Nephron (organoid): ENCODE measurements around the gene MMP25.
A peak's percentile ranks its signal among the peaks of the same experiment; 100 is the strongest.

Source experiments
- H3K27ac Mint-ChIP-seq, 3 experiments: 2 replicates each; pipeline ENCODE4 v1.8.0; 2020; ENCODE audit warnings: mixed read lengths in 3 of 3, mild to moderate bottlenecking in 2 of 3, moderate library complexity in 1 of 3
- H3K27me3 Mint-ChIP-seq: 2 replicates; pipeline ENCODE4 v1.8.0; 2021; ENCODE audit warnings: low read depth, mild to moderate bottlenecking, moderate library complexity, mixed read lengths
- H3K36me3 Mint-ChIP-seq: 2 replicates; pipeline ENCODE4 v1.8.0; 2020; ENCODE audit warnings: low read depth, mixed read lengths
- H3K4me1 Mint-ChIP-seq: 2 replicates; pipeline ENCODE4 v1.8.0; 2020; ENCODE audit warnings: mixed read lengths
- H3K4me3 Mint-ChIP-seq, 3 experiments: 2 replicates each; pipeline ENCODE4 v1.8.0; 2020; ENCODE audit warnings: mild to moderate bottlenecking in 3 of 3, mixed read lengths in 3 of 3, moderate library complexity in 2 of 3
- H3K9me3 Mint-ChIP-seq: 2 replicates; pipeline ENCODE4 v1.8.0; 2020; ENCODE audit warnings: mixed read lengths
- CTCF ChIP-seq, 3 experiments: fragments of 200-600 bp; sonication (generic); IDR thresholded peaks; one replicate each; pipeline ENCODE4 v1.5.0; 2021; ENCODE audit warnings: antibody characterized with exemption in 3 of 3; ENCODE audit not compliant: unreplicated experiment in 3 of 3

MMP25 gene

GRCh38 chr16:3019594-3020246, 26.6 kb upstream of the MMP25 start:
- H3K4me3 Mint-ChIP-seq: peak overlapping the region; percentile 89 to 92 (median 92)
- TF ChIP-seq CTCF (IDR thresholded peaks at IDR 0.05; ENCODE audit: unreplicated experiment in 3 of 3): no peak
- H3K27me3 Mint-ChIP-seq: peaks cover 43% of the 10 kb centered on the region

GRCh38 chr16:3020247-3020603, 26.1 kb upstream of the MMP25 start, which contains the start of gene TNFRSF12A:
TNFRSF12A (plus strand) TSS chr16:3020368; CDS start chr16:3020398, 30 bp downstream.
- H3K27me3 Mint-ChIP-seq: peaks cover 38% of the 10 kb centered on the region
- no peak for TF ChIP-seq CTCF (IDR thresholded peaks at IDR 0.05; ENCODE audit: unreplicated experiment in 3 of 3)
- peak within 1 kb of the TSS; percentile 85 to 96 (median 87) for H3K27ac Mint-ChIP-seq
- peak within 1 kb of the TSS; percentile 90 to 92 (median 92) for H3K4me3 Mint-ChIP-seq
- H3K36me3 Mint-ChIP-seq: peaks cover 3% of the 10 kb centered on the region
- peaks cover 33% of the 10 kb centered on the region for H3K4me1 Mint-ChIP-seq
- H3K9me3 Mint-ChIP-seq: no peaks in the 10 kb centered on the region

More at GRCh38 chr16:3019594-3020246, 26.6 kb upstream of the MMP25 start:
- Mint-ChIP-seq H3K27ac (peak overlapping the region in 2 of 3 experiments; percentile 87 to 94), H3K9me3 (no peaks in the 10 kb centered on the region), H3K36me3 (peaks cover 3% of the 10 kb centered on the region), H3K4me1 (peaks cover 33% of the 10 kb centered on the region)

DNA sequence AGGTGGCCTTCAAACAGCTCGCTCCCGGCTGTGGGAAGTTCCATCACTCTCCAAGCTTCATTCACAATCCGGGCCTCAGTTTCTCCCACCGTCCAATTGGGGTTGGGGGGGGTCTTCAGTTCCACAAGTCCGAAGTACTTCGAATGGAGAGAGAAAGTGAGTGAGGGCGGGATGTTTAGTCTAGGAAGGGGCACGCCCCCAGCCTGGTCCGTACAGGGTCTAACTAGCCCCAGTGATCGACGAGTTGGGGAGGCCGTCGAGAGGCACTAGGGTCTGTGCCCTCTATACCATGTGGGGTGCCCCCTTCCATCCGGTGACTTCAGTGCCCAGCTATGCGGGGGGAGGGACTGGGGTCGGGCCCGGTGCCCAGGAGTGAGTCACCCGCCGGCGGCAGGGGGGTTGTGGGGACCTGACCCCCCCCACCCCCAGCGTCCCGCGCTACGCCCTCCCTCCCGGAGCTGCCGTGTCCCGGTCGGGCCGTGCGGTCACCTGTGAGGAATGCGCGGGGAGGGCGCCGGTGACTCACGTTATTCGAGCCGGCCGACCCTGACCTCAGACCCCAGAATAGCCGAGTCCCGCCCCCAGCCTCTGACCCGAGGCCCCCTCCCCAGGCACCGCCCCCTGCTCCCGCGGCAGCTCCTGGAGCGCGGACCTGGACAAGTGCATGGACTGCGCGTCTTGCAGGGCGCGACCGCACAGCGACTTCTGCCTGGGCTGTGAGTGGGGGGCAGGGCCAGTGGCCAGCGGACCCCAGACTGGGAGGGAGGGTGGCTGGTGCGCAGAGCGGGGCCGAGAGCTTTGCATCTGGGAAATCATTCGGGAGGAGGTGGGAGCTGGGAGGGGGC, 25.5 kb upstream of the MMP25 start:
- no peak for TF ChIP-seq CTCF (IDR thresholded peaks at IDR 0.05; ENCODE audit: unreplicated experiment in 3 of 3)
- H3K36me3 Mint-ChIP-seq: peaks cover 4% of the 10 kb centered on the region
- no peaks in the 10 kb centered on the region for H3K9me3 Mint-ChIP-seq
- H3K4me3 Mint-ChIP-seq: peak overlapping the region; percentile 90 to 92 (median 92)
- peaks cover 33% of the 10 kb centered on the region for H3K4me1 Mint-ChIP-seq
- H3K27ac Mint-ChIP-seq: peak overlapping the region; percentile 85 to 96 (median 87)
- peaks cover 34% of the 10 kb centered on the region for H3K27me3 Mint-ChIP-seq

DNA sequence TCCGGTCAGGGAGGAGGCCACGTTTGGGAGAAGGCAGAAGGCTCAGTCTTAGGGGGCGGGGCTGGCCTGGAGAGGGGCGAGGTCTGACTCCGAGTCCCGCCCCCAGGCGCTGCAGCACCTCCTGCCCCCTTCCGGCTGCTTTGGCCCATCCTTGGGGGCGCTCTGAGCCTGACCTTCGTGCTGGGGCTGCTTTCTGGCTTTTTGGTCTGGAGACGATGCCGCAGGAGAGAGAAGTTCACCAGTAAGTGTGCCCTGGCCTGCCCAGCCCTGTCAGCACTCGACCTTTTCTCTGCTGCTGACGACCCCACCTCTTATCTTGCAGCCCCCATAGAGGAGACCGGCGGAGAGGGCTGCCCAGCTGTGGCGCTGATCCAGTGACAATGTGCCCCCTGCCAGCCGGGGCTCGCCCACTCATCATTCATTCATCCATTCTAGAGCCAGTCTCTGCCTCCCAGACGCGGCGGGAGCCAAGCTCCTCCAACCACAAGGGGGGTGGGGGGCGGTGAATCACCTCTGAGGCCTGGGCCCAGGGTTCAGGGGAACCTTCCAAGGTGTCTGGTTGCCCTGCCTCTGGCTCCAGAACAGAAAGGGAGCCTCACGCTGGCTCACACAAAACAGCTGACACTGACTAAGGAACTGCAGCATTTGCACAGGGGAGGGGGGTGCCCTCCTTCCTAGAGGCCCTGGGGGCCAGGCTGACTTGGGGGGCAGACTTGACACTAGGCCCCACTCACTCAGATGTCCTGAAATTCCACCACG, 24.7 kb upstream of the MMP25 start:
- H3K27me3 Mint-ChIP-seq: peaks cover 33% of the 10 kb centered on the region
- H3K36me3 Mint-ChIP-seq: peaks cover 12% of the 10 kb centered on the region
- peaks cover 33% of the 10 kb centered on the region for H3K4me1 Mint-ChIP-seq
- no peaks in the 10 kb centered on the region for H3K9me3 Mint-ChIP-seq
- peak overlapping the region; percentile 90 to 92 (median 92) for H3K4me3 Mint-ChIP-seq
- TF ChIP-seq CTCF (IDR thresholded peaks at IDR 0.05; ENCODE audit: unreplicated experiment in 3 of 3): peak in 2 of 3 experiments; percentile 30 to 42
- H3K27ac Mint-ChIP-seq: peak overlapping the region; percentile 85 to 96 (median 87)

DNA sequence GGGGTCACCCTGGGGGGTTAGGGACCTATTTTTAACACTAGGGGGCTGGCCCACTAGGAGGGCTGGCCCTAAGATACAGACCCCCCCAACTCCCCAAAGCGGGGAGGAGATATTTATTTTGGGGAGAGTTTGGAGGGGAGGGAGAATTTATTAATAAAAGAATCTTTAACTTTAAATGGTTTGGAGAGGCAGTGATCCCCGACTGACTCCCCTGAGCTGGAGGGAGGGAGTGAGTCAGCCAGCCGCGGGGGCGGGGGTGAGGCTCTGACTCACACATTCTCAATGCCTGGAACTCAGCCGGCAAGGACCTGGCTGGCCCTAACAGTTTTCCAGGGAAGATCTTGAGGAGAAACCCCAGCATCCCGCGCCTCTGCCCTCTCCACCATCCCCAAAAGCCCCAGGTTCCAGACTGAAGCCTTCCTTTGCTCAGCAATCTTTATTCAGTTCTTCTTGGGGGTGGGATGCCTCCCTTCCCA, 24.1 kb upstream of the MMP25 start:
- TF ChIP-seq CTCF (IDR thresholded peaks at IDR 0.05; ENCODE audit: unreplicated experiment in 3 of 3): no peak
- Mint-ChIP-seq H3K4me3 (peak overlapping the region; percentile 90 to 92 (median 92)), H3K27me3 (peaks cover 29% of the 10 kb centered on the region), H3K9me3 (no peaks in the 10 kb centered on the region), H3K27ac (peak overlapping the region; percentile 85 to 96 (median 87)), H3K4me1 (peaks cover 33% of the 10 kb centered on the region), H3K36me3 (peaks cover 12% of the 10 kb centered on the region)
